AG09309 (cell line): ENCODE results near the gene HNRNPDL.
A peak's percentile ranks its signal among the peaks of the same experiment; 100 is the strongest.

Experiments
- DNase-seq: peaks from one replicate; pipeline ENCODE4 v3.0.0-alpha.2; 2010; ENCODE audit warnings: low read depth
- H3K4me3 ChIP-seq: 2 replicates; pipeline ENCODE4 v1.5.1; 2011; ENCODE audit warnings: mild to moderate bottlenecking, low read depth, low read length, moderate library complexity; ENCODE audit not compliant: control insufficient read depth
- CTCF ChIP-seq: IDR thresholded peaks from 2 replicates; pipeline ENCODE4 v1.5.1; 2011; ENCODE audit warnings: mild to moderate bottlenecking, low read depth, low read length, inconsistent platforms; ENCODE audit not compliant: insufficient read depth, control insufficient read depth; ENCODE audit errors: missing control alignments

HNRNPDL gene

GRCh38 chr4:82434949-82435348, 4.7 kb upstream of the HNRNPDL start:
- DNase-seq = no peak
- no peak for TF ChIP-seq CTCF
- no peak overlapping the region for H3K4me3 ChIP-seq

- no peak overlapping the region for H3K4me3 ChIP-seq
- no peak for DNase-seq
- TF ChIP-seq CTCF = no peak
These were observed 3.5 kb upstream of the HNRNPDL start for GRCh38 chr4:82433791-82434190.

GRCh38 chr4:82432596-82432995, 2.3 kb upstream of the HNRNPDL start:
- H3K4me3 ChIP-seq = no peak overlapping the region
- TF ChIP-seq CTCF = no peak
- no peak for DNase-seq

- H3K4me3 ChIP-seq = no peak overlapping the region
- TF ChIP-seq CTCF = no peak
- DNase-seq = no peak
These were observed 1.6 kb upstream of the HNRNPDL start for GRCh38 chr4:82431831-82432230.

- no peak for TF ChIP-seq CTCF
- no peak for DNase-seq
- H3K4me3 ChIP-seq = peak overlapping the region; percentile 98
These were observed 893 bp upstream of the HNRNPDL start for GRCh38 chr4:82430964-82431745.

- H3K4me3 ChIP-seq = peak overlapping the region; percentile 98
- TF ChIP-seq CTCF = no peak
- no peak for DNase-seq
These were observed 502 bp downstream of the HNRNPDL start for GRCh38 chr4:82429728-82430192.
